GM10847 (cell line): Measurements from ENCODE around the gene TEX264.

Experiments
- POLR2A ChIP-seq: IDR thresholded peaks from 2 replicates; pipeline ENCODE4 v1.6.1; 2011; ENCODE audit not compliant: insufficient read length; ENCODE audit errors: extremely low read depth

The TEX264 gene

GRCh38 chr3:51715231-51715976 is 44.4 kb downstream of the TEX264 start:
- no peak for TF ChIP-seq POLR2A

- TF ChIP-seq POLR2A, result no peak
These were observed 44.9 kb downstream of the TEX264 start for GRCh38 chr3:51715977-51716294.

GRCh38 chr3:51716805-51717204 is 45.8 kb downstream of the TEX264 start:
- no peak for TF ChIP-seq POLR2A

GRCh38 chr3:51717446-51717845 is 46.4 kb downstream of the TEX264 start:
- TF ChIP-seq POLR2A, result no peak

DNA sequence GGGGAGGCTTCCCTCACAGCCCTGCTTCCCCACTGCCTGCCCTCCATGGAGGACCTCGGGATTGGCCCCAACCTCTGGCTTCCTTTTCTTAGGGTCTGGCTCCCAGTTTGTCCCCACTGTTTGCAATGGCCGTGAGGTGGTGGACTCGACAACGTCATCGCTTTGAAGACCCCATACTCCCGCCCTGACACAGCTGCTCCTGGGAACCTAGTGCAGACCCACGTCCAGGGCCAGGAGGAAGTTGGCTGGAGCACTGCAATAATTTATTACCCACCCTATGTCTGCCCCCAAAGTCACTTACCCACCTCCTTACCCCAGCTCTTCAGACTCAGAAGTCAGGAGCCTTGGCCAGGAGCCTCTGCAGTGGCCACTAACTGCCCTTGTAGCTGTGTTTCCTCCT is 46.9 kb downstream of the TEX264 start:
- no peak for TF ChIP-seq POLR2A

DNA sequence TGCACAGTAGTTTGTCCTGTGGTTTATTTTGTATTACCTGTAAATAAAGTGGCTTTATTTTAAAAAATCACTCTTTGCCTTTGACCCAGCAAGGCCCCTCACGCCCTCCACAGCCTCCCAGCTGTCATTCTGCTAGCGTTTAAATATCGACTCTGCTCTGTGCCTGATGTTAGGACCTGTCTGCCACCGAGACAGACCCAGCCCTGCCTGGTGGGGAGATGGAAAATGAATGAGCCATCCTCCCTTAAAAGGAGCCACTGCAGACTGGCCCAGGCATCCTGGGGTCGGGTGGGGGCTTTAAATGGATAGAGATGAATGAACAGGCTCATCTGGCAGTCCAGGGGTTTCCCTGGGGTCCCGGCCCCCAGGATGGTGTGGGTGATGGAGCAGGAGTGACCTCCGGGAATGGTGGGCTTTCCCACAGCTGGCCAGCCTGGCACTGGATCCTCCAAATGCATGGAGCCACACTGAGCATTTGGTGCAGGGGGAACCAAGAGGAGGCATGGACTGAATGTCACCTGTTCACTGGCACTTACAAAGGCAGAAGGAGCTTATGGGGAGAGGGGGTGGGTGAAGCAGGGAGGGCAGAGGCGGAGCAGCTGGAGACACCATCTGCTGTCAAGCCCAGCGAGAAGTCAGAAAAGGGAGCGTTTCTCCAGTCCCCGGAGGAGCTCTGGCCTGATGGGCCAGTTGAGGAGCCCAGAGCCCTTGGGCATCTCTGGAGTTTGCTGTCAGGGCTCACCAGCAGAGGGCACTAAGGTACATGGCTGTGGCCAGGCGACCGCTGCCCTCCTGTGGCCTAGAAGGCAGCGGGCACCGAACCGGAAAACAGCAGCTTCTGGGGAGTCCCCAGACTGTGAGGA is 47.7 kb downstream of the TEX264 start:
- no peak for TF ChIP-seq POLR2A

DNA sequence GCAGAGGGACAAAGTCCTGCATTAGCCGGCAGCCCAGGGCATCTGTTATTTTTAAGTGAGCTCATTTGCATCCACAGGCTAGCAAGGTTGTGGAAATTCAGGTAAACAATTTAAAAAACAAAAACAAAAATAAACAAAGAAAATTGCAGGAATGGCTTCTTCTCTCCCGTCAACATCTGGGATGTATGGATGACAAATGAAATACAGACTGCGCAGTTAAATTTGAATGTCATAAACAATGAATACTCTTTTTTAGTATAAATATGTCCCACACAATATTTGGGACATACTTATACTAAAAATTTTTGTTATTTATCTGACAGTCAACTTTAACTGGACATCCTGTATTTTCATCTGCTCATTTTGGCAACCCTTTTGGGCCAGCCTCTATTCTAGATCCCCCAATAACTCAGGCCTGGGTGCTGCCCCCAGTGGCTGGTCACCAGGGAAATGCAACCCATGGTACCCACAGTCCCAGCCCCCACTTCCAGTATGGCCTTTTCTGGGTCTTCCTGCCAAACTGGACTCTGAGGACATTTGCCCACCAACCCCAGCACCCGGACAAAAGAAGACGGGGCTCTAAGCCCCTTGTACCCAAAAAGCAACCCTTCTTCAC is 48.5 kb downstream of the TEX264 start:
- no peak for TF ChIP-seq POLR2A

GRCh38 chr3:51720292-51721061 is 49.4 kb downstream of the TEX264 start:
- TF ChIP-seq POLR2A, result no peak

DNA sequence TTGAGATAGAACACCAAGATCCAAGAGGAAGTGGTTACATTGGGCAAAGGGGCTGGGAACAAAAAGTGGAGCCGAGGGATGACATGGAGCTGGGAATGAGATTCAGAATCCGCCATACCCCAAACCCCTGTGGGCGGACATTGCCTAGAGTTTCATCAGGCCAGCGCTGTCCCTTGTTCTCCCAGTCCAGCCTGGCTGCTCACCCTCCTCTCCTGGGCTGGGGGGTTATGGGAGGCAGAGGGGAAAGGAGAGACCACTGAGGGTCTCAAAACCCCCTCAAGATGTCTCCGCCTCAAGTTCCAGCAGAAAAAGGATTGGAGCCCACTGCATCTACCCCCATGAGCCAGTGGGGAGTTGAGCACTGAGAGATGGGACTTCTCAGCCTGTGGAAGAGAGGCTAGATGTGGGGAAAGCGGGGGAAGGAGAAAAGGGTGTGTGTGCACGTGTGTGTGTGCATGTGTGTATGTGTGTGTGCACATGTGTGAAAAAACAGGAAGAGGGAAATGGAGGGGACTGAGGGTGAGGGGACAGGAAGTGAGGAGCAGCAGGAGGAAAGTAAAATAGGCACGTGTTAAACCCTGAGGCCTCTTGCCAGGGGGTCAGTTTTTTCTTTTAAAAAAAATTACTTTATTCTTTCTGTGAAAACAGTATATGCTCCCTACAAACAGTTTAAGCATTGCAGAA is 50.2 kb downstream of the TEX264 start:
- TF ChIP-seq POLR2A, result no peak

GRCh38 chr3:51722362-51722761 is 51.3 kb downstream of the TEX264 start:
- no peak for TF ChIP-seq POLR2A

DNA sequence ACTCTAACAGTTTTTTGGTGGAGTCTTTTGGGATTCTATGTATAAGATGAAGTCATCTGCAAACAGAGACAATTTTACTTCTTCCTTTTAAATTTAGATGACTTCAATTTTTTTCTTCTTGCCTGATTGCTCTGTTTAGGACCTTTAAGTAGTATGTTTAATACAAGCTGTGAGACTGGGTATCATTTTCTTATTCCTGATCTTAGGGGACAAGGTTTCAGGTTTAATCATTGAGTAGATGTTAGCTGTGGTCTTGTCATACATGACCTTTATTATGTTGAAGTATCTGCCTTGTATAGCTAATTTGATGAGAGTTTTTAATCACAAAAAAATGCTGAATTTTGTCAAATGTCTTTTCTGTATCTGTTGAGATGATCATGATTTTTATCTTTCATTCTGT is 56.4 kb downstream of the TEX264 start:
- no peak for TF ChIP-seq POLR2A

DNA sequence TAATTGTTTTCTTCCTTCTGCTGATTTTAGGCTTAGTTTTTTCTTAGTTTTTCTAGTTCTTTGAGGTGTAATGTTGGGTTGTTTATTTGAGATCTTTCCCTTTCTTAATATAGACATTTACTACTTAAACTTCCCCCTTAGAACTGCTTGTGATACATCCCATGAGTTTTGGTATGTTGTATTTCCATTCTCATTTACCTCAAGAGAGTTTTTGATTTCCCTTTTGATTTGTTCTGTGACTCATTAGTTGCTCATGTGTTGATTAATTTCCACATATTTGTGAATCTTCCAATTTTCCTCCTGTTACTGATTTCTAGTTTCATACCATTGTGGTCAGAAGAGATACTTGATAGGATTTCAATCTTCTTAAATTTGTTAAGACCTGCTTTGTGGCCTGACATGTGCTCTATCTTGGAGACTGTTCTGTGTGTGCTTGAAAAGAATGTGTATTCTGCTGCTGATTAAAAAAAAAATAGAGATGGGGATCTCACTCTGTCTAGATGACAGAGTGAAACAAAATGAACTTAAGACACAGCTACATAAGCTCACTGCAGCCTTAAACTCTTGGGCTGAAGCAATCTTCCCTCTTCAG is 58.1 kb downstream of the TEX264 start:
- no peak for TF ChIP-seq POLR2A

DNA sequence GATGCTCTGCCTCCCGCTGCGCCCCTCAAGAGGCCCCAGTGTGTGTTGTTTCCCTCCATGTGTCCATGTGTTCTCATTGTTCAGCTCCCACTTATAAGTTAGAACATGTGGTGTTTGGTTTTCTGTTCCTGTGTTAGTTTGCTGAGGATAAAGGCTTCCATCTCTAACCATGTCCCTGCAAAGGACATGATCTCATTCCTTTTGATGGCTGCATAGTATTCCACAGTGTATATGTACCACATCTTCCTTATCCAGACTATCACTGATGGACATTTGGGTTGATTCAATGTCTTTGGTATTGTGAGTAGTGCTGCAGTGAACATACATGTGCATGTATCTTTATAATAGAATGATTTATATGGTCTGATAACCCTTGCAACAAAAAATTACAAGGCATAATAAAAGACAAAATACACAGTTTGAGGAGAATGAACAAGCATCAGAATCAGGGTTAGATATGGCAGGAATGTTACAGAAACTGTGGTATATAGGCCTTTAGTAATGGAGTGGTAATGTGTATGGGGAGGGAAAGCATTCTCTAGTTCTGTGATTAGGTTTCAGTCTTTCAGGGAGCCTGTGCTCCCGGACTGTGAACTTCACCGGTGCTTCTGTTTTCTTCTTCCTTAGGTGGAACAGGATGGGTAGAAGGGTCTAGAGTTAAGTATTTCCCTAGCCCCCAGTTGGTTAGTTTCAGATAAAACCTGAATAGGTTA is 63.0 kb downstream of the TEX264 start:
- TF ChIP-seq POLR2A, result no peak

DNA sequence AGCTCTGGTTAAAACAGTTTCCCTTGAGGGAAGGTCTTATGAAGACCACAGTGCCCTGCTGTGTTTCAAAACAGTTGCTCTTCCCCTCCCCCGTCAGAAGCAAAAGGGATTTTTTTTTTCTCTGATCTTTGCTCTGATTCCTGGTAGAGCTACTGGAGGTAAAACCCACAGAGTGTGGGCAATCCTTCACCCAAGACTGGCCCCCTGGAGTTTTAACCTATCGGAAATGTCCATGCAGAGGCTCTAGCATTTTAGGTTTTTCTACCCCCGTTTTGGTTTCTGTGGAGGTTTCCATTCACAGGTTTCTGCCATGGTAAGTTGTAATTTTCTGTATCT is 63.5 kb downstream of the TEX264 start:
- no peak for TF ChIP-seq POLR2A
